Femur (tissue), 1 donor: ENCODE data around the gene CASKIN2.
A peak's percentile ranks its signal among the peaks of the same experiment; 100 is the strongest.
"Not testable (repeated sequence)": the region's sequence is repeated elsewhere in the genome, so short reads cannot be mapped to it uniquely, and the experiment has no call there.

Source experiments
- DNase-seq: peaks from one replicate; pipeline ENCODE4 v3.0.0-alpha.2; 2017

Gene CASKIN2

DNA sequence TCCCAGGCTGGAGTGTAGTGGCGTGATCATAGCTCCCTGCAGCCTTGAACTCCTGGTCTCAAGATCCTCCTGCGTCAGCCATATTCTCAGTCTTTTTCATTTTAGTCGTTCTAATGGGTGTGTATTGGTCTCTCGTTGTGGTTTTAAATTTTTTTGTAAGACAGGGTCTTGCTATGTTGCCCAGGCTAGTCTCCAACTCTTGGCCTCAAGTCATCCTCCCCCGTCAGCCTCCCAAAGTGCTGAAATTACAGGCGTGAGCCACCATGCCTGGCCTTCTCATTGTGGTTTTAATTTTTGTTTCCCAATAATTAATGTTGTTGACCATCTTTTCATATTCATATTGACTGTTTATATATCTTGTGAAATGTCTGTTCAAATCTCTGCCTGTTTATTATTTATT is 50.3 kb downstream of the CASKIN2 start:
- no peak for DNase-seq

DNA sequence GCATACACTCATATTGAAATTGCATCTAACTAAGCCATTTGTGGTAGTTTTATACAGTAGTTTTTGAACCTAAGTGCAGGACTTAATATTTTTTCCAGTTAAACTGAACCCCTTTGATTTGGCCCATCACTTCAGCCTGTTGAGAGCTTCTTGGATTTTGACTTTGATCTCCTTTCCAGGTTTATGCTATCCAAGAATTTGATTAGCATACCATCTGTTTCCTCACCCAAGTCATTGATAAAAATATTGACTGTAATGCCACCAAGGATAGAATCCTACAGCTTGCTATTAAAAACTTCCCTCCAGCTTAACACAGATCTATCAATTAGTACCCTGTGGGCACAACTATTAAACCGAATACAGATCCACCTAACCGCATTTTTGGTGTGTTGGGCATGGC is 51.7 kb downstream of the CASKIN2 start:
- DNase-seq = no peak

DNA sequence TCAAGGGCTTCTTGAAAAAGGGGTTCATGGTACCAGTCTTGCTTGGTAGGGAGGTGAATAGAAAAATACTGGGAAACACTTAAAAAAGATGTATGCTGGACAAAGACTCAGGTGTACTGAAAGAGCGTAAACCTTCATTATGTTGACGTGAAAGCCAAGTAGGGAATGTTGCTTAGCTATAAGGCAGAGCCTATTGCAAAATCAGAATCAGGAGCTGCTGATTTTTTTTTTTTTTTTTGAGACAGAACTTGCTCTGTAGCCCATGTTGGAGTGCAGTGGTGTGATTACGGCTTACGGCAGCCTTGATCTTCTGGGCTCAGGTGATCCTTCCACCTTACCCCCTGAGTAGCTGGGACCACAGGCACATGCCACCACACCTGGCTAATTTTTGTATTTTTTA is 55.0 kb downstream of the CASKIN2 start:
- DNase-seq = no peak

- peak; percentile 72 for DNase-seq
These were observed 55.6 kb downstream of the CASKIN2 start for GRCh38 chr17:75459590-75460267.

- DNase-seq = no peak
These were observed 56.1 kb downstream of the CASKIN2 start for GRCh38 chr17:75459246-75459589.

GRCh38 chr17:75457047-75457654 is 58.2 kb downstream of the CASKIN2 start:
- peak; percentile 76 for DNase-seq

- peak; percentile 98 for DNase-seq
These were observed 58.8 kb downstream of the CASKIN2 start, which contains the start of gene TMEM94 for GRCh38 chr17:75456417-75457046. Gene TMEM94, plus strand, starts transcription at chr17:75456635. Its CDS starts 15,271 bp downstream, at chr17:75471906.

DNA sequence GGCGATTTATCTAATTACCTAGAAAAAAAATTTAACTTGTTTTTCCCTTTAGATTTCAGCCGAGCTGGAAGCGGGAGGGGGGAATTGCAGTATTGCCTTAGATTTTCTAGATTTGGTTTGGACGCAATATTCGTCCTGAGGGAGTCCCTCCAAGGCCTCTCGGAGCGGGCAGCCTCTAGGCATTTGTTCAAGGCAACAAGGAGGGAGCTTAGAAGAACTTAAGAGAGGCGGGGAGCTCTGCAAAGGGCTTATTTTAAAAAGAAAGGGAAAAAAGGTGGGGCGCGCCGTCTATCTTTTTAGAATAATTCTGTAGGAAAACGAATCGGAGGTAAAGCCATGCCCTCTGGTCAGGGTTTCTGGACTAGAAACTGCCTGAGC is 59.3 kb downstream of the CASKIN2 start:
- DNase-seq = no peak

- not testable (repeated sequence) for DNase-seq
These were observed 60.7 kb downstream of the CASKIN2 start for GRCh38 chr17:75454672-75455071.

DNA sequence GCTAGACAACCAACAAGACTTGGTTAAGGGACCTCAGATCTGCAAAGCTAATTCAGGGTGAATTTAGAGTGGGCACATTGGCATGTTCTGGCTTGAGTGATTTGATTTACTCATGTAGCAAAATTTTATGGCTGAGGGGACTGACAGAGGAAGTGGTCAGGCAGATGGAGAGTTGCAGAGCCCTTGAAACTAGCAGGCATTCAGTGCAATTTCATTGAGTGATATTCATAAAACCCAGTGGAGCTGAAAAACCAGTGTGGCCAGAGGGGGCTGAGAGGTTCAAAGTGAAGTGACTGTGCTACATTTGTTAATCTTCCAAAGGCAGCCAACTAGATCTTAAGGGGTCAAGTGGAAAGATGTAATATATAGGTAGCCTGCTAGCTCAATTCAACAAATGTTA is 61.1 kb downstream of the CASKIN2 start:
- DNase-seq = no peak

GRCh38 chr17:75450270-75450669 is 65.1 kb downstream of the CASKIN2 start:
- DNase-seq = no peak
